Caco-2 (cell line): Measurements from ENCODE around the gene PLSCR2. TPM values are rescaled to one million over a fixed set of nuclear protein-coding genes. Genes with fewer than 3 reads are reported as not detected.

Experiments used
- BruUV-seq: library from RNA; stranded (reverse); fragments of 400-500 nt; replicated peaks from 2 replicates; lab custom pipeline; 2021; lab: Mats Ljungman, UMichigan
- CTCF ChIA-PET: fragments of 300-600 bp; sonication (Branson Sonifier 250); formaldehyde crosslinking; loops from one replicate; lab custom pipeline; 2022; ENCODE audit warnings: antibody characterized with exemption; lab: Charles Lee
- POLR2A ChIA-PET: fragments of 300-600 bp; sonication (Branson Sonifier 250); formaldehyde crosslinking; loops from one replicate; lab custom pipeline; 2022; ENCODE audit warnings: antibody characterized with exemption; lab: Charles Lee
- DNase-seq, 2 experiments: peaks; one replicate each; pipeline versions ENCODE4 v3.0.0 to v3.0.0-alpha.2; 2020 to 2022
- H3K27me3 ChIP-seq: replicated peaks from 2 replicates; pipeline ENCODE4 v1.6.0; 2011; ENCODE audit warnings: low read length; ENCODE audit not compliant: control insufficient read depth, insufficient read depth
- H3K36me3 ChIP-seq: 2 replicates; pipeline ENCODE4 v1.5.1; 2011; ENCODE audit warnings: low read length; ENCODE audit not compliant: control insufficient read depth, insufficient read depth
- H3K4me1 ChIP-seq: fragments of 250-450 bp; sonication (Bioruptor Pico); 2 replicates; pipeline ENCODE4 v1.5.1; 2020; ENCODE audit warnings: mild to moderate bottlenecking
- H3K4me3 ChIP-seq: 2 replicates; pipeline ENCODE4 v1.5.1; 2011; ENCODE audit warnings: low read depth, mild to moderate bottlenecking, control low read depth, low read length
- H3K9me3 ChIP-seq: fragments of 250-450 bp; sonication (Bioruptor Pico); 2 replicates; pipeline ENCODE4 v1.5.1; 2020; ENCODE audit warnings: mild to moderate bottlenecking, moderate library complexity
- H3K27ac Mint-ChIP-seq: one replicate; pipeline ENCODE4 v1.8.0; 2022; ENCODE audit warnings: mixed read lengths; ENCODE audit not compliant: unreplicated experiment
- H3K27me3 Mint-ChIP-seq: one replicate; pipeline ENCODE4 v1.8.0; 2022; ENCODE audit warnings: mixed read lengths; ENCODE audit not compliant: insufficient read depth, unreplicated experiment
- H3K36me3 Mint-ChIP-seq: one replicate; pipeline ENCODE4 v1.8.0; 2022; ENCODE audit warnings: mild to moderate bottlenecking, mixed read lengths; ENCODE audit not compliant: insufficient read depth, unreplicated experiment
- H3K4me1 Mint-ChIP-seq: one replicate; pipeline ENCODE4 v1.8.0; 2022; ENCODE audit warnings: low read depth, mixed read lengths; ENCODE audit not compliant: unreplicated experiment
- H3K4me3 Mint-ChIP-seq: one replicate; pipeline ENCODE4 v1.8.0; 2022; ENCODE audit warnings: mild to moderate bottlenecking, moderate library complexity, mixed read lengths; ENCODE audit not compliant: unreplicated experiment
- H3K9me3 Mint-ChIP-seq: one replicate; pipeline ENCODE4 v1.8.0; 2022; ENCODE audit warnings: mixed read lengths; ENCODE audit not compliant: unreplicated experiment
- intact Hi-C: fragments of 100-400 bp; cut with micrococcal nuclease; formaldehyde crosslinking; loops from one replicate; pipeline ENCODE4 v1.10.0; 2022; ENCODE audit not compliant: unreplicated experiment
- total RNA-seq: library from RNA; stranded (reverse); gene quantifications from 2 replicates; pipeline ENCODE4 v1.2.3, GENCODE V29; 2022
- TF ChIP-seq, protein P1 (sequence below), 2 experiments: fragments of 200-600 bp in 1 of 2; IDR thresholded peaks; 1 replicate in 1 of 2; 2 replicates in 1 of 2; pipeline versions ENCODE4 v1.5.1 to v1.8.0; 2011 to 2022; ENCODE audit warnings: antibody characterized with exemption in 1 of 2, control low read depth in 1 of 2, inconsistent platforms in 1 of 2, low read depth in 1 of 2, low read length in 1 of 2, mild to moderate bottlenecking in 1 of 2, moderate library complexity in 1 of 2; ENCODE audit not compliant: insufficient read depth in 1 of 2, severe bottlenecking in 1 of 2, unreplicated experiment in 1 of 2

Gene PLSCR2
- total RNA-seq, 1 experiment from 2014 or later: not detected

DNA sequence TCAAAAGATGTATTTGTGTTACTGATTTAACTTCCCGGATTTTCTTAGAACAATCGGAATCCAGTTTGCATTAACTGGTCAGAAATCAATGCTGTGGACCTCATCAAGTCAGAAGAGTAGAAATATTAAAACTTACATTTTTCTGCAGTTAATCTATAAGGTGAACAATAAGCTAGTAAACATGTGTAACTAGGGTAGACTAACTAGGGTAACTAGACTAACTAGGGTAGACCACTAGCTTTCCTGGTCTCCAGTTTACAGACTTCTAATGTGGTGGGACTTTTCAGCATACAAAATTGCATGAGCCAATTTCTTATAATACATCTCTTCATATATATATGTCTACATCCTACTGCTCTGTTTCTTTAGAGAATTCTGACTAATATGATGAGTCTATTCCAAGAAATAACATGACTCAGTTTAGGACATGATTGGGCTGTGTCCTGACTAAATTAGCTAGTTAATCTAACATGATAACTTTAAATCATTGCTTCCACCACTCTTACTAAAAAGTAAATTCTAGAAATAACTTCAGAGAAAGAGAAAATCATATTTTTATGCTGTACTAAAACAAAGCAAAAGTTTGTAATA is 5.3 kb downstream of the PLSCR2 start:
- no peaks in the 10 kb centered on the region for H3K27me3 Mint-ChIP-seq
- DNase-seq: no peak
- no peak overlapping the region for H3K4me3 ChIP-seq
- ChIA-PET CTCF (no interaction called here), POLR2A (no interaction called here)
- no peak overlapping the region for H3K27ac Mint-ChIP-seq
- intact Hi-C loops: no loop called here
- no peaks in the 10 kb centered on the region for H3K27me3 ChIP-seq
- no peak overlapping the region for H3K4me3 Mint-ChIP-seq
- BruUV-seq: no TSS peak
- no peaks in the 10 kb centered on the region for H3K9me3 Mint-ChIP-seq
- no peaks in the 10 kb centered on the region for H3K4me1 Mint-ChIP-seq
- no peaks in the 10 kb centered on the region for H3K9me3 ChIP-seq
- no peaks in the 10 kb centered on the region for H3K36me3 ChIP-seq
- H3K36me3 Mint-ChIP-seq: no peaks in the 10 kb centered on the region
- no peaks in the 10 kb centered on the region for H3K4me1 ChIP-seq
- TF ChIP-seq, protein P1, sequence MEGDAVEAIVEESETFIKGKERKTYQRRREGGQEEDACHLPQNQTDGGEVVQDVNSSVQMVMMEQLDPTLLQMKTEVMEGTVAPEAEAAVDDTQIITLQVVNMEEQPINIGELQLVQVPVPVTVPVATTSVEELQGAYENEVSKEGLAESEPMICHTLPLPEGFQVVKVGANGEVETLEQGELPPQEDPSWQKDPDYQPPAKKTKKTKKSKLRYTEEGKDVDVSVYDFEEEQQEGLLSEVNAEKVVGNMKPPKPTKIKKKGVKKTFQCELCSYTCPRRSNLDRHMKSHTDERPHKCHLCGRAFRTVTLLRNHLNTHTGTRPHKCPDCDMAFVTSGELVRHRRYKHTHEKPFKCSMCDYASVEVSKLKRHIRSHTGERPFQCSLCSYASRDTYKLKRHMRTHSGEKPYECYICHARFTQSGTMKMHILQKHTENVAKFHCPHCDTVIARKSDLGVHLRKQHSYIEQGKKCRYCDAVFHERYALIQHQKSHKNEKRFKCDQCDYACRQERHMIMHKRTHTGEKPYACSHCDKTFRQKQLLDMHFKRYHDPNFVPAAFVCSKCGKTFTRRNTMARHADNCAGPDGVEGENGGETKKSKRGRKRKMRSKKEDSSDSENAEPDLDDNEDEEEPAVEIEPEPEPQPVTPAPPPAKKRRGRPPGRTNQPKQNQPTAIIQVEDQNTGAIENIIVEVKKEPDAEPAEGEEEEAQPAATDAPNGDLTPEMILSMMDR (IDR thresholded peaks at IDR 0.05; ENCODE audit: insufficient read depth in 1 of 2, low read depth in 1 of 2, low read length in 1 of 2, severe bottlenecking in 1 of 2, unreplicated experiment in 1 of 2): no peak

DNA sequence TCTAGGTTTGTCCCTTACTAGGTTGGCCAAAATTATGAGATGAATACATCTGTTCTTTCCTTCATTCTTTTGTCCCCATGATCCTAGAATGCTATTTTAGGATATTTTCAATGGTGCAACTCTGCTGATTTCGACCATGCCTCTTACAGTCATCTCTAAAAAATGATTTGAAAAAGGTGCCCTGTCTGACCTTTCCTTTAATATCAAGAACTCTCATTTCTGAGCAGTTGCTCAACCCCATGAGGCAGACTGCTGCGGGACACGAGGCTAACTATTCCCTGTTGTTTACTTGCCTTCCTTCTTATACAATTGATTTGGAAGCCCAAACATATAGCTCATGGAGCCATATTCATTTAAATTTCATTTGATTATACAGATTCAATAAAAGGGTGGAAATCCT is 14.6 kb downstream of the PLSCR2 start:
- Mint-ChIP-seq H3K4me3 (no peak overlapping the region), H3K36me3 (no peaks in the 10 kb centered on the region), H3K9me3 (no peaks in the 10 kb centered on the region), H3K27ac (no peak overlapping the region), H3K4me1 (no peaks in the 10 kb centered on the region), H3K27me3 (no peaks in the 10 kb centered on the region)
- no peaks in the 10 kb centered on the region for H3K36me3 ChIP-seq
- POLR2A ChIA-PET: no interaction called here
- no peak for DNase-seq
- CTCF ChIA-PET: no interaction called here
- H3K9me3 ChIP-seq: no peaks in the 10 kb centered on the region
- no peak overlapping the region for H3K4me3 ChIP-seq
- H3K27me3 ChIP-seq: no peaks in the 10 kb centered on the region
- intact Hi-C loops: no loop called here
- BruUV-seq: no TSS peak
- TF ChIP-seq, protein P1 (IDR thresholded peaks at IDR 0.05; ENCODE audit: insufficient read depth in 1 of 2, low read depth in 1 of 2, low read length in 1 of 2, severe bottlenecking in 1 of 2, unreplicated experiment in 1 of 2): no peak
- no peaks in the 10 kb centered on the region for H3K4me1 ChIP-seq

DNA sequence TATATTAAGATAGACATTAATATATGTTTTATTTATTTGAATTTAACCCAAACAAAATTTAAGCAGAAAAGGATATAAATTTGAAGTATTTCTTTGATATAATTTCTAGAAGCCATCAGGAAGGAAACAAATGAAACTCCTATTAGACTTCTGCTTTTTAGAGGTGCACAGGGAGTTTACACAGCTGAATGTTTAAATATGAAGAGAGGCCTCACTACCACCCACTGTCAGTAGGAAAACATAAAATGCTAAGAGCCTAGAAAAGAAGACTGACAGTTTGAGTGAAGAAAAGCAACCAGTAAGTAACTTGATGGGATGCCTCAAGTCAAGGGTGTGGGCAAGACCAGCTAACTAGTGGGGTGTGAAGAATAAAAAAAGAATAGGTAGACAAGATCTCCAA is 19.7 kb downstream of the PLSCR2 start:
- ChIA-PET POLR2A (no interaction called here), CTCF (no interaction called here)
- Mint-ChIP-seq H3K9me3 (no peaks in the 10 kb centered on the region), H3K36me3 (no peaks in the 10 kb centered on the region), H3K4me1 (no peaks in the 10 kb centered on the region), H3K27me3 (no peaks in the 10 kb centered on the region), H3K27ac (no peak overlapping the region), H3K4me3 (no peak overlapping the region)
- DNase-seq: no peak
- BruUV-seq: no TSS peak
- H3K4me1 ChIP-seq: no peaks in the 10 kb centered on the region
- H3K27me3 ChIP-seq: no peaks in the 10 kb centered on the region
- H3K9me3 ChIP-seq: no peaks in the 10 kb centered on the region
- H3K4me3 ChIP-seq: no peak overlapping the region
- TF ChIP-seq, protein P1 (IDR thresholded peaks at IDR 0.05; ENCODE audit: insufficient read depth in 1 of 2, low read depth in 1 of 2, low read length in 1 of 2, severe bottlenecking in 1 of 2, unreplicated experiment in 1 of 2): no peak
- H3K36me3 ChIP-seq: no peaks in the 10 kb centered on the region
- intact Hi-C loops: no loop called here
